A549 (cell line): ENCODE measurements around the gene FHIT. TPM values are rescaled to one million over a fixed set of nuclear protein-coding genes. Genes with fewer than 3 reads are reported as not detected.

Source experiments
- ATAC-seq, 2 experiments: fragments of 200-7000 bp in 1 of 2; fragments of >200 bp in 1 of 2; cut with Nextera tagmentation in 1 of 2; cut with Tn5 transposase in 1 of 2; 3 replicates each; pipeline versions ENCODE4 v1.8.0 to v1.9.1; 2018 to 2020; ENCODE audit warnings: mild to moderate bottlenecking in 1 of 2, moderate library complexity in 1 of 2
- CTCF ChIA-PET: fragments of 300-600 bp; sonication (Branson Sonifier 250); formaldehyde crosslinking; extraction: SDS; loops from one replicate; lab custom pipeline; 2021; ENCODE audit warnings: antibody characterized with exemption, inconsistent platforms; lab: Yijun Ruan, JAX
- POLR2A ChIA-PET: fragments of 350-600 bp; formaldehyde crosslinking; extraction: SDS; loops from one replicate; lab custom pipeline; 2021; ENCODE audit warnings: antibody characterized with exemption, inconsistent platforms; lab: Yijun Ruan, JAX
- DNase-seq, 2 experiments: peaks; one replicate each; pipeline versions ENCODE4 v3.0.0 to v3.0.0-alpha.2; 2011 to 2016; ENCODE audit warnings: low read depth in 1 of 2, low spot score in 1 of 2
- FAIRE-seq: peaks from 2 replicates; lab custom pipeline; 2011; peaks lifted over from hg19 to GRCh38; lab: Jason Lieb, UNC
- H3K27ac ChIP-seq, 2 experiments: fragments of >200 bp; sonication (Bioruptor Twin); formaldehyde crosslinking; 3 replicates each; pipeline ENCODE4 v1.5.1; 2016 to 2017
- H3K4me1 ChIP-seq: fragments of >200 bp; sonication (Bioruptor Twin); formaldehyde crosslinking; 3 replicates; pipeline ENCODE4 v1.6.1; 2016
- H3K4me2 ChIP-seq: fragments of >200 bp; sonication (Bioruptor Twin); formaldehyde crosslinking; 3 replicates; pipeline ENCODE4 v1.6.1; 2016
- H3K4me3 ChIP-seq: fragments of >200 bp; sonication (Bioruptor Twin); formaldehyde crosslinking; 3 replicates; pipeline ENCODE4 v1.5.1; 2016
- H3K9me3 ChIP-seq: fragments of >200 bp; sonication (Bioruptor Twin); formaldehyde crosslinking; 3 replicates; pipeline ENCODE4 v1.6.1; 2016
- CBX2 ChIP-seq: fragments of 200-600 bp; sonication (generic); IDR thresholded peaks from 2 replicates; pipeline ENCODE4 v1.6.1; 2016; ENCODE audit warnings: low read depth, mild to moderate bottlenecking, borderline replicate concordance
- CBX8 ChIP-seq: fragments of 200-600 bp; sonication (generic); IDR thresholded peaks from 2 replicates; pipeline ENCODE4 v1.6.1; 2016
- CEBPB ChIP-seq, 2 experiments: fragments of >200 bp in 1 of 2; sonication (Bioruptor Twin) in 1 of 2; formaldehyde crosslinking in 1 of 2; IDR thresholded peaks; 2 replicates each; pipeline ENCODE4 v1.6.1; 2012 to 2016
- EP300 ChIP-seq, 2 experiments: fragments of >200 bp; sonication (Bioruptor Twin); formaldehyde crosslinking; IDR thresholded peaks; 2 replicates in 1 of 2; 3 replicates in 1 of 2; pipeline ENCODE4 v1.6.1; 2016 to 2017
- ESRRA ChIP-seq: fragments of 150-350 bp; IDR thresholded peaks from 2 replicates; pipeline ENCODE4 v1.6.1; 2014; ENCODE audit warnings: mild to moderate bottlenecking, low read length, borderline replicate concordance
- HDAC2 ChIP-seq: fragments of 200-600 bp; sonication (generic); IDR thresholded peaks from 2 replicates; pipeline ENCODE4 v1.6.1; 2016
- HES2 ChIP-seq: fragments of >200 bp; sonication (Bioruptor Twin); formaldehyde crosslinking; IDR thresholded peaks from 2 replicates; pipeline ENCODE4 v1.6.1; 2016
- HEYL ChIP-seq: fragments of 250-450 bp; sonication (Bioruptor Pico); IDR thresholded peaks from 2 replicates; pipeline ENCODE4 v1.8.0; 2021; ENCODE audit warnings: mild to moderate bottlenecking, moderate library complexity
- HMGXB4 ChIP-seq: fragments of 250-450 bp; sonication (Bioruptor Pico); IDR thresholded peaks from 2 replicates; pipeline ENCODE4 v1.5.0; 2021; ENCODE audit warnings: mild to moderate bottlenecking, moderate library complexity, borderline replicate concordance
- HOXA7 ChIP-seq: fragments of 250-450 bp; sonication (Bioruptor Pico); IDR thresholded peaks from 2 replicates; pipeline ENCODE4 v1.5.0; 2020; ENCODE audit warnings: mild to moderate bottlenecking, moderate library complexity
- HOXB5 ChIP-seq: fragments of 250-450 bp; sonication (Bioruptor Pico); IDR thresholded peaks from 2 replicates; pipeline ENCODE4 v1.5.0; 2020; ENCODE audit warnings: mild to moderate bottlenecking, moderate library complexity
- JUN ChIP-seq, 2 experiments: fragments of >200 bp; sonication (Bioruptor Twin); formaldehyde crosslinking; IDR thresholded peaks; 2 replicates in 1 of 2; 3 replicates in 1 of 2; pipeline ENCODE4 v1.6.1; 2016 to 2017
- JUNB ChIP-seq: fragments of >200 bp; sonication (Bioruptor Twin); formaldehyde crosslinking; IDR thresholded peaks from 2 replicates; pipeline ENCODE4 v1.6.1; 2016
- KDM5A ChIP-seq: fragments of 200-600 bp; sonication (generic); IDR thresholded peaks from 2 replicates; pipeline ENCODE4 v1.6.1; 2016; ENCODE audit warnings: antibody characterized with exemption, mild to moderate bottlenecking
- MAFK ChIP-seq: fragments of 450-650 bp; IDR thresholded peaks from 2 replicates; pipeline ENCODE4 v1.6.1; 2014; ENCODE audit not compliant: partially characterized antibody
- PBX3 ChIP-seq: IDR thresholded peaks from 2 replicates; pipeline ENCODE4 v1.6.1; 2012
- POLR2A ChIP-seq: IDR thresholded peaks from 2 replicates; pipeline ENCODE4 v1.6.1; 2012; ENCODE audit warnings: mild to moderate bottlenecking, low read length
- RCOR1 ChIP-seq: fragments of 150-350 bp; IDR thresholded peaks from 2 replicates; pipeline ENCODE4 v1.6.1; 2014; ENCODE audit warnings: antibody characterized with exemption, low read length, low read depth
- SMC3 ChIP-seq: fragments of >200 bp; sonication (Bioruptor Twin); formaldehyde crosslinking; IDR thresholded peaks from 3 replicates; pipeline ENCODE4 v1.6.1; 2018; ENCODE audit warnings: inconsistent platforms
- TFCP2L1 ChIP-seq: fragments of 250-450 bp; sonication (Bioruptor Pico); IDR thresholded peaks from 2 replicates; pipeline ENCODE4 v1.5.0; 2021; ENCODE audit warnings: mild to moderate bottlenecking
- ZFP36 ChIP-seq: fragments of 450-650 bp; IDR thresholded peaks from 2 replicates; pipeline ENCODE4 v1.6.1; 2014; ENCODE audit warnings: borderline replicate concordance; ENCODE audit not compliant: partially characterized antibody
- WGBS: methylation state at CpG from one replicate; pipeline ENCODE4 v1.1.6; 2017; ENCODE audit errors: missing lambda C conversion rate; 5-methylcytosine and 5-hydroxymethylcytosine counted together
- polyA plus RNA-seq, 4 experiments: library from polyadenylated mRNA; depleted of rRNA in 3 of 4; stranded (reverse); fragments of >200 nt; fragmentation: RNase III in 1 of 4; extraction: RNeasy Plus Mini Kit Qiagen cat#74134 plus additional on column Dnase treatment in 1 of 4; gene quantifications; 2 replicates in 3 of 4; 3 replicates in 1 of 4; pipeline ENCODE4 v1.2.3, GENCODE V29; 2011 to 2017
- TF ChIP-seq, protein P1 (sequence below): fragments of 200-600 bp; sonication (generic); IDR thresholded peaks from 2 replicates; pipeline ENCODE4 v1.6.1; 2016; ENCODE audit warnings: antibody characterized with exemption, mild to moderate bottlenecking, moderate library complexity
- TF ChIP-seq, protein P2 (sequence below): IDR thresholded peaks from 2 replicates; pipeline ENCODE4 v1.6.1; 2012
- TF ChIP-seq, protein P3 (sequence below): fragments of 450-650 bp; IDR thresholded peaks from 2 replicates; pipeline ENCODE4 v1.6.1; 2014; ENCODE audit warnings: antibody characterized with exemption

Gene FHIT
- polyA plus RNA-seq, 2 of the 4 experiments (the other 2 are of a cell fraction) = 0.76 to 0.92 TPM

DNA sequence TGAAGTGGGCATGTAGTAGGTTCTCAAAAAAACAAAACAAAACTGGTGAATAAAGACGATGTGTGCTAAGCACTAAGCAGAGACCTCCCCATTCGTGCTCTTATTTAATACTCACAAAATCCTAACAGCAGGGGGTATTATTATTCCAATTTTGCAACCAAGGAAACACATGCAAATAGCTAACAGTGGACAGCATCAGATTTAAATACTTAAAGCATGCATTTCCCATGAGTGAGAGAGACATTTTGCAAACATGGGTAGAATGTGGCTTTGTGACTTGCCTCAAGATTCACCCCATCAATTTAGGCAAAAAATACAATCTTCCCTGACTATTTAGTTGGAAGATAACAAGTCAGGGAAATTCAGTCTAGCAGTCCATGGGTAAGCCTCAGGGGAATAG lies 1255.2 kb downstream of the FHIT start (continued):
- TF ChIP-seq, protein P1, sequence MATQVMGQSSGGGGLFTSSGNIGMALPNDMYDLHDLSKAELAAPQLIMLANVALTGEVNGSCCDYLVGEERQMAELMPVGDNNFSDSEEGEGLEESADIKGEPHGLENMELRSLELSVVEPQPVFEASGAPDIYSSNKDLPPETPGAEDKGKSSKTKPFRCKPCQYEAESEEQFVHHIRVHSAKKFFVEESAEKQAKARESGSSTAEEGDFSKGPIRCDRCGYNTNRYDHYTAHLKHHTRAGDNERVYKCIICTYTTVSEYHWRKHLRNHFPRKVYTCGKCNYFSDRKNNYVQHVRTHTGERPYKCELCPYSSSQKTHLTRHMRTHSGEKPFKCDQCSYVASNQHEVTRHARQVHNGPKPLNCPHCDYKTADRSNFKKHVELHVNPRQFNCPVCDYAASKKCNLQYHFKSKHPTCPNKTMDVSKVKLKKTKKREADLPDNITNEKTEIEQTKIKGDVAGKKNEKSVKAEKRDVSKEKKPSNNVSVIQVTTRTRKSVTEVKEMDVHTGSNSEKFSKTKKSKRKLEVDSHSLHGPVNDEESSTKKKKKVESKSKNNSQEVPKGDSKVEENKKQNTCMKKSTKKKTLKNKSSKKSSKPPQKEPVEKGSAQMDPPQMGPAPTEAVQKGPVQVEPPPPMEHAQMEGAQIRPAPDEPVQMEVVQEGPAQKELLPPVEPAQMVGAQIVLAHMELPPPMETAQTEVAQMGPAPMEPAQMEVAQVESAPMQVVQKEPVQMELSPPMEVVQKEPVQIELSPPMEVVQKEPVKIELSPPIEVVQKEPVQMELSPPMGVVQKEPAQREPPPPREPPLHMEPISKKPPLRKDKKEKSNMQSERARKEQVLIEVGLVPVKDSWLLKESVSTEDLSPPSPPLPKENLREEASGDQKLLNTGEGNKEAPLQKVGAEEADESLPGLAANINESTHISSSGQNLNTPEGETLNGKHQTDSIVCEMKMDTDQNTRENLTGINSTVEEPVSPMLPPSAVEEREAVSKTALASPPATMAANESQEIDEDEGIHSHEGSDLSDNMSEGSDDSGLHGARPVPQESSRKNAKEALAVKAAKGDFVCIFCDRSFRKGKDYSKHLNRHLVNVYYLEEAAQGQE = no peak
- TF ChIP-seq TFCP2L1 (CRISPR knock-in tag) = no peak
- no peak for TF ChIP-seq EP300 (IDR thresholded peaks at IDR 0.05)
- TF ChIP-seq RCOR1 = no peak
- no peak for TF ChIP-seq SMC3
- TF ChIP-seq MAFK = no peak

DNA sequence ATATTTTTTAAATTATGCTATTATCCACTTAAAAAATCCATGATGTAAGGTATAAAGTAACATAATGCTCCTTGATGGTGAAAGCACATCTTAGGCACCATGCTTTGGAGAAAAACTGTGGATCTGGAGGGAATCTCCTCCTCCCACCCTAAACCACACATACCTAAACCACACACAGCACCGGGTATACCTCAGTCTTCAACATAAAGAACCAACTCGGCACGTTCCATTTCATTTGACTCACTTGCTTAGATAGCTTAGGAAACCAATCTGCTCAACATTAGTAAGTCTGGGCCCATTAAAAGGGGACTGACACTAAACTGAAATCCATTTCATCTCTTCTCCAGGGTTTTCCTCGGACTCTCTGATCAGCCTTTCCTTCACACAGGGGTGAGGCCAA lies 1255.7 kb downstream of the FHIT start:
- WGBS = 10% methylated on average over 4 of the region's 4 CpGs
- DNase-seq (no peak), FAIRE-seq (no peak), ATAC-seq (no peak)
- no peak for TF ChIP-seq CEBPB (IDR thresholded peaks at IDR 0.05)
- TF ChIP-seq KDM5A = no peak
- no peak for TF ChIP-seq HOXB5
- TF ChIP-seq, protein P2, sequence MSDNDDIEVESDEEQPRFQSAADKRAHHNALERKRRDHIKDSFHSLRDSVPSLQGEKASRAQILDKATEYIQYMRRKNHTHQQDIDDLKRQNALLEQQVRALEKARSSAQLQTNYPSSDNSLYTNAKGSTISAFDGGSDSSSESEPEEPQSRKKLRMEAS = no peak
- TF ChIP-seq JUNB = no peak
- TF ChIP-seq HES2 = no peak
- TF ChIP-seq CBX2 = no peak
- no peak for TF ChIP-seq HOXA7 (CRISPR knock-in tag)
- TF ChIP-seq POLR2A = no peak
- no peak for TF ChIP-seq JUN (IDR thresholded peaks at IDR 0.05)
- TF ChIP-seq EP300 (IDR thresholded peaks at IDR 0.05) = no peak
- TF ChIP-seq CBX8 = no peak
- no peak for TF ChIP-seq PBX3
- TF ChIP-seq HMGXB4 (CRISPR knock-in tag) = no peak
- TF ChIP-seq, protein P3, sequence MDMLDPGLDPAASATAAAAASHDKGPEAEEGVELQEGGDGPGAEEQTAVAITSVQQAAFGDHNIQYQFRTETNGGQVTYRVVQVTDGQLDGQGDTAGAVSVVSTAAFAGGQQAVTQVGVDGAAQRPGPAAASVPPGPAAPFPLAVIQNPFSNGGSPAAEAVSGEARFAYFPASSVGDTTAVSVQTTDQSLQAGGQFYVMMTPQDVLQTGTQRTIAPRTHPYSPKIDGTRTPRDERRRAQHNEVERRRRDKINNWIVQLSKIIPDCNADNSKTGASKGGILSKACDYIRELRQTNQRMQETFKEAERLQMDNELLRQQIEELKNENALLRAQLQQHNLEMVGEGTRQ = no peak
- no peak for TF ChIP-seq ZFP36
- no peak for TF ChIP-seq ESRRA
- TF ChIP-seq HEYL (CRISPR knock-in tag) = no peak
- TF ChIP-seq HDAC2 = no peak
- Histone ChIP-seq H3K9me3 (no peaks in the 10 kb centered on the region), H3K4me3 (no peak overlapping the region), H3K4me2 (no peak overlapping the region), H3K4me1 (no peaks in the 10 kb centered on the region), H3K27ac (no peak overlapping the region)
- ChIA-PET CTCF (no interaction called here), POLR2A (no interaction called here)
